HG03064 (cell line): ENCODE results near the gene TSKS.

Experiments
- ATAC-seq: cut with Tn5 transposase; IDR thresholded peaks from one replicate; pipeline ENCODE4 v1.9.1; 2021; ENCODE audit warnings: low read depth; ENCODE audit not compliant: unreplicated experiment

The TSKS gene

DNA sequence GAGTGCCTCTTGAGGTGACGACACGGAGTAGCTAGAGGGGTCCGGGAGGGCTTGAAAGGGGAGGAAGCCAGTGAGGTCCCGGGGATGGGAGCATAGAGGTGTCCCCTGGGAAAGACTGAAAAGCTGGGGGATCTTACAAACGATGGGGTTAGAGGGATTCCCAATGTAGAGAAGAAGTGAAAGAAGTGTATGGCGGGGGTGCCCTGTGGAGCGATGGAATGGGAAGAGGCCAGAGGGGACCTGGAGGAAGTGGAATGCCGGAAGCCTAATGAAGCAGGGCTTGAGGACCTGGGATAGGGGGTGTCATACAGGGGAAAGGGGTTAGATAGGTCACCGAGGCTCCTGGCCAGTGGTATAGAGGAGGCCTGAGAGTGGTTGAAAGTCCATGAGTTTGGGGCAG is 4.3 kb upstream of the TSKS start:
- ATAC-seq, result no peak

DNA sequence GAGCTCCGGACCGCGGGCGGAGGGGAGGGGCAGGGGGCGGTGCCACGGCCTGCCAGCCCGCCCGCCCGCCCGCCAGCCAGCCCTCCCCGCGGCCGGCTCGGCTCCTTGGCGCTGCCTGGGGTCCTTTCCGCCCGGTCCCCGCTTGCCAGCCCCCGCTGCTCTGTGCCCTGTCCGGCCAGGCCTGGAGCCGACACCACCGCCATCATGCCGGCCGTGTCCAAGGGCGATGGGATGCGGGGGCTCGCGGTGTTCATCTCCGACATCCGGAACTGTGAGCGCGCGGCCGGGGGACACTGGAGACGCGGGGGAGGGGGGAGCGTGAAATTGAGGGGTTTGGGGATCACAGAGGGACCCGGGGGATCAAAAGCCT is 3.8 kb upstream of the TSKS start, which contains the start of gene AP2A1:
AP2A1 (plus strand) TSS at position 72 of the 370 bp plus-strand sequence; CDS start at position 205, 133 bp downstream.
- ATAC-seq, result no peak

DNA sequence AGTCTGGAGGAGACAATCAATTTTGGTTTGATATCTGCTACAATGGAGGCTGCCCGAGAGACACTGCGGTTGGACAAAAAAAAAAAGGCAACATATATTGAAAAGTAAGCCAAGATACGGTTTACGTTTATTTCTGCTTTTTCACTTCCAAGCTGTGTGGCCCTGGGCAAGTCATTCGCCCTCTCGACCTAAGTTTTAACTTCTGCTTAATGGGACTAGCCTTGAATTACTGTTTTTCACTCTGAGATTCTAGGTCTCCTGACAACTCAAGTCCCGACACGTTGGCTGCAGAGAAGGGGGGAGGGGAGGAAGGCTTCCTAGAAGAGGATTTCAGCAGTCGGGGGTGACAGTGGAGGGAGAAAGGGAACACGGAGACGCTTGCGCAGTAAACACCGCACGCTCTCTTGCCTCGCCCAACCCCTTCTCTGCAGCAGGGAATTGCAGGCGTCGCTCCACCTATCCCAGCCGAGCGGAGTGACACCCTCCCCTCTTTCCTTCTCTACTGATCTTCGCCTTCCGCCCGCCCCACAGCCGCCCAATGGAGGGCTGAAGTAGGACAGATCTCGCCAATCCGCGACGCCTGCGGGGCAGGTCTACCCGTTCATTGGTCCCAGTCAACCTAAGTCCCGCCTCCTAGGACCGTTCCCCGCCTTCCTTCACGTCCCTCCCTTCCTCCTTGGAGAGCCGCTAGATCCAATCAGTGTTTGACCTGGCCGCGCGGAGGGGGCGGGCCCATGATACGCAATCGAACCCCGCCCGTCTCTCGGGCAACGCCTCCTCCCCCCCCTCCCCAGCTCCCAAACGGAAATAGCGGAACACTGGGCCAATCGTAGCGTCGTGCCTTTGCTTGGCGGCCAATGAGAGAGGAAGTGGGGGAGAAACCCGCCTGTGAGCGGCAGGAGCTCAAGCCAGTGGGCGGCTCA is 3.2 kb upstream of the TSKS start:
- ATAC-seq, result peak; percentile 81

GRCh38 chr19:49764341-49764740 is 1.2 kb upstream of the TSKS start:
- no peak for ATAC-seq

- no peak for ATAC-seq
Measured at GRCh38 chr19:49761625-49762311, 1.3 kb downstream of the TSKS start.

- ATAC-seq, result no peak
Measured at GRCh38 chr19:49761249-49761624, 1.9 kb downstream of the TSKS start.

DNA sequence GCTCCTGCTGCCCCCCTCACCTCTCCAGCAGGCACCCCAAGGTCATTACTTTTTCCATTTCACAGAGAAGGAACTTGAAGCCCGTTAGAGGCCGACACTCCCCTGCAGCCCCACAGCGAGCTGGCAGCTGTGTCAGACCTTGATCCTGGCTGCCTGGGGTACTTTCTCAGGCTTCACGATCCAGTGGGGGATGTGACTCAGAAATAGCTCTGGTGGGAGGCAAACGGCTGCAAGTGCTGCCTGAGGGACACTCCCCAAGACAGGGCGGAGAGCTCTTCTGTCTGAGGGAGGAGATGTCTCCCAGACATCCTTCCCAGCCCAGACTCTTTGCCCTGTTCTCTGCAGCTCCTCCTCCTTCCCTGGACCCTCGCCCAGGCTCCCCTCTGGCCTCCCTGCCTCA is 4.8 kb downstream of the TSKS start:
- no peak for ATAC-seq

DNA sequence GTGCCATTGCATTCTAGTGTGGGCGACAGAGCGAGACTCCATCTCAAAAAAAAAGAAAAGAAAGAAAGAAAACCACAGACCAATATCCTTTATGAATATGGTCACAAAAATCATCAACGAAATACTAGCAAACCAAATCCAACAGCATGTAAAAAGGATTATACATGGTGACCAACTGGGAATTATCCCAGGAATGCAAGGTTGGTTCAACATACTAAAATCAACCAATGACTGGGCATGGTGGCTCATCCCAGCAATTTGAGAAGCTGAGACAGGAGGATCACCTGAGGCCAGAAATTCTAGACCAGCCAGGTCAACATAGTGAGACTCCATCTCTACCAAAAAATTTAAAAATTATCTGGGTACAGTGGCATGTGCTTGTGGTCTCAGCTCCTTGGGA is 7.2 kb downstream of the TSKS start:
- ATAC-seq, result no peak

- no peak for ATAC-seq
Measured at GRCh38 chr19:49752701-49753100, 10.4 kb downstream of the TSKS start.

DNA sequence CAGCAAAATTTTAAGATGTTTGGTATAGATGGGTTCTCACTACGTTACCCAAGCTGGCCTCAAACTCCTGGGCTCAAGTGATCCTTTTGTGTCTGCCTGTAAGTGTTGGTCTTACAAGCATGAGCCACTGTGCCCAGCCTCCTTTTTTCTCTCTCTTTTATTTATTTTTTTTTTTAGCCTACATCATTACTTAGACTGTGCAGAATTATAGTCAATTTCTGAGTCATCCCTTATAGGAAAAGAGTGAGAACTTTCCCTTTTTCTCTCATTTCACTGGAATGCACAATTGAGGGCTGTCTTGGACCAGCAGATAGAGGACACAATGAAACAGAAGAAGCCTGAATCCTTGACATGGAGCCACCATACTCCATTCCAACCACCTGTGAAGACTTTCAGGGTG is 13.3 kb downstream of the TSKS start:
- ATAC-seq, result no peak

DNA sequence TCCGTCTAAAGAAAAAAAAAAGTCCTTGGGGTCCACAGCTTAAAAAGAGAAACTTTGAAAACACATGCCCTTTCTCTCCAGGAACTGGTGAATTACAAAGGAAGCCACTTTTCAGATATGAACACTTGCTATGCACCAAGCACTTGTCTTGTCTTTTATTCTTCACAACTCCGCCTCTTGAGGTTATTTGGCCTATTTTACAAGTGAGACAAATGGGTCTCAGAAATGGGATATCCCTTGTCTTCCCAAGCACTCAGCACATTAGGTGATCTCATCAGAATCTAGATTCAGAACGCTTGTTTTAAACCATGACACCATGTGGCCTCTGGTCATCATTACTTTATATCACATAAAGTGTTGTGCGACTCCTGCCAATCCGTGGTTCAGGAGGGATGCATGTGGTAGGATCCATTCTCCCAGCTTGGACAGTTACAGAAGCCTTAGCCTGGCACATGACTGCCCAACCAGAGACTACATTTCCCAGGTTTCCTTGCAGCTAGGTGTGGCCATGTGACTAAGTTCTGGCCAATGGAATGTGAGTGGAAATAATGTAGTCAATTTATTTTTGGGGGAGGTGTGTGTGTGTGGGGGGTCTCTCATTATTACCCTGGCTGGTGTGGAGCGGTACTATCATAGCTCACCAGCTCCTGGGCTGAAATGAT is 13.9 kb downstream of the TSKS start:
- ATAC-seq, result no peak

- ATAC-seq, result no peak
Measured at GRCh38 chr19:49746206-49746958, 16.7 kb downstream of the TSKS start.

DNA sequence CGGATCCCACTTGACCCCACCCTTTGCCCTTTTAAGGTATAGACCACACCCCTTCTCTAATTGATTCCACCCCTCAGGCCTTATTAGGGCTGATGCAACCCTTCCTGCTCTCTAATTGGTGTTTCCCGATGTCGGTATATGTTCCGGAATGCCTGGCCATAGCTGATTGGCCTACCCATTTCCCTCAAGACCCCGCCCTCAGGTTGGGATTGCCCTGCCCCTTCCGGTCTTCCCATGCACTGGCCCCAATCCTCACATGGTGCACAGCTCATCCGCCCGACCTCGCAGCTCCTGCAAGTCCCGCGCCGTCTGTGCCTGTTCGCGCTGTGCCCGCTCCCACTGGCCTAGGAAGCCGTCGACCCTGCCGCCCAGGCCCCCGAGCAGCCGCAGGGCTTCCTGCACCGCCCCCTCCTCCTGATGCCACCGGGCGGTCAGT is 18.1 kb downstream of the TSKS start:
- no peak for ATAC-seq

GRCh38 chr19:49741210-49741844 is 21.8 kb downstream of the TSKS start:
- no peak for ATAC-seq

DNA sequence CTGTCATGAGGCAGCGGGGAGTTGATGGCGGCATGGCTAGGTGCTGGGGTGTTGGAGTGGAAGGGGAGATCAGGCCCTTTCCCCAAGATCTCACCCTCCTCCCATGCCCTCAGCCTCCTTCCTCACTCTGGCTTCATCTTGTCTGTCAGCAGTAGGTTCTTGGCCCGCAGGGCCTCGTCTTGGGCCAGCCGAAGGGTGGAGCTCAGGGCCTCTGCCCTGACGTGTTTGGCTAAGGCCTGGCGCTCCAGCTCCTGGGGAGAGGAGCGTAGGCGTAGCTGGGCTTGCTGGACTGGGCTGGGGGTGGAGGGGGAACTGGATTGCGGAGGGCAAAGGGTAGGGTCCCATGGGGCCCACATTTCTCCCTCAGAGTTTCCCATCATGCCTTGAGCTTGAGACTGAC is 23.2 kb downstream of the TSKS start:
- no peak for ATAC-seq

GRCh38 chr19:49739098-49739497 is 24.0 kb downstream of the TSKS start:
- no peak for ATAC-seq

DNA sequence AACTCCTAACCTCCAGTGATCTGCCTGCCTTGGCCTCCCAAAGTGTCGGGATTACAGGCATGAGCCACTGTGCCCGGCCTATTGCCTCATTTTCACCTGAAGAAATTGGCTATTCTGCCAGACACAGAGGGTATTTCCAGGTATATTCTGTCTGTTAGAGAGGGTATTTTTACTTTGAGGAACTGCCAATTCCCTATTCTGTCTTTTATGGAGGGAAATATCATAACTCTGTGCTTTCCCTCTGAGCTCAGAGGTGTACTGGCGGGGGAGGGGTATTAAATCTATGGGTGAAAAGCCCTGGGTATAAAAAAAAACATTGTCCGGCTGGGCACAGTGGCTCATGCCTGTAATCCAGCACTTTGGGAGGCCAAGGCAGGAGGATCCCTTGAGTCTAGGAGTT is 24.8 kb downstream of the TSKS start:
- ATAC-seq, result no peak

DNA sequence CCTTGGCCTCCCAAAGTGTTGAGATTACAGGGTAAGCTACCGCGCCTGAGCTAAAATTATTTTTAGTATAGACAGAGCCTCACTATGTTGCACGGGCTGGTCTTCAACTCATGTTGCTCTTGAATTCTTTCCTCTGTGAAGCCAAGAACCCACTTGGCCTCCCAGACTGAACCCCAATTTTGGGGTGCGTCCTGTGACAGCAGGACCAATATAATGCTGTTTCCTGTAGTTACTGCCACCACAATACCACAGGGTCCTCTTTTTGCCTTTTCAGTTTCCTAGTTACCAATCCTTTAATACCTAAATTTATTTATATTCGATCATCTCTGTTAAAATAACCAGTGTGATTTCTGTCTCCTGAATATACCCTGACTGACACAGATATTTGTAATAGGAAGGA is 32.9 kb downstream of the TSKS start:
- no peak for ATAC-seq

DNA sequence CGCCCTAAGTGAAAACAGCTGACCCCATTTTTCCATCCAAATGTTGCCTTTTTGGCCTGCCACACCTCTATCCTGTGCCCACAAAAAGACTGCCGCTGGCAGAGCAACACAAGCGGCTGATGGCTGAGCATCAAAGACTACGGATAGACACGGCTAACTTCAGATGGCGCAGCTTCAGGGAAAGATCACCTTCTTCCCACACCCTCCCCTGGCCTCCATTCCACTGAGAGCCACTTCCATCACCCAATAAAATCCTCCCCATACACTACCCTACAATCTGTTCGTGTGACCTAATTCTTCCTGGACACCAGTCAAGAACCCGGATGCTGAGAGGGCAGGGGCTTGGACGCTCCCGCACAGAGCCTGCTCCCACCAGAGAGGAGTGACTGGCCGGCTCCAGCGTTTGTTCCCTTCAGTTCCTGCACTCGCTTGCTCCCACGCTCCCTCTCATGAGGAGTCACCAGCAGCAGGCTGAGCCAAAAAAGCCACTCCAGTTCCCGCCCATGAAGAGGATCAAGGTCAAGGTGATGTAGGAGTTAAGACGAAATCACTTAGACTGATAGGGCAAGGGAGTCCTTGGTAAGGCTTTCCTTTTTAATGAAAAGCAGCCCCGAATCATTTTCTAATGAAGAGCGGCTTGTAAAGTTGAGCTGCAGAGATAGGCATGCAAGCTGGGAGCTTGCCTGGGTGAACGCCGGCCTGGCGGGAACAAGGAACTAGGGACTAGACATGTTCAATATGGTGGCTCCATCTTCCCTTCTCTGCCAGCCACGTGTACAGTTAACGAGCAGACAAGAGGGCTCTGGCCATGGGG is 35.7 kb downstream of the TSKS start:
- ATAC-seq, result no peak
